GM12865 (cell line): ENCODE measurements around the gene VPS13C.

Experiments
- DNase-seq: peaks from one replicate; pipeline ENCODE4 v3.0.0; 2010; ENCODE audit warnings: low read depth
- H3K4me3 ChIP-seq: 2 replicates; pipeline ENCODE4 v1.5.1; 2011; ENCODE audit warnings: mild to moderate bottlenecking, low read depth, low read length, control low read depth
- CTCF ChIP-seq: IDR thresholded peaks from 2 replicates; pipeline ENCODE4 v1.5.1; 2011; ENCODE audit warnings: low read length, control low read depth, low read depth, inconsistent platforms; ENCODE audit not compliant: insufficient read depth; ENCODE audit errors: missing control alignments

The VPS13C gene

GRCh38 chr15:61820212-61820611 lies 240.0 kb downstream of the VPS13C start:
- no peak for TF ChIP-seq CTCF
- DNase-seq: no peak
- no peak overlapping the region for H3K4me3 ChIP-seq

GRCh38 chr15:61819386-61819785 lies 240.9 kb downstream of the VPS13C start:
- no peak for TF ChIP-seq CTCF
- no peak for DNase-seq
- H3K4me3 ChIP-seq: no peak overlapping the region

- DNase-seq: no peak
- TF ChIP-seq CTCF: no peak
- no peak overlapping the region for H3K4me3 ChIP-seq
These were observed 241.4 kb downstream of the VPS13C start for GRCh38 chr15:61818801-61819200.

GRCh38 chr15:61816856-61817255 lies 243.4 kb downstream of the VPS13C start:
- no peak overlapping the region for H3K4me3 ChIP-seq
- DNase-seq: no peak
- no peak for TF ChIP-seq CTCF

- no peak overlapping the region for H3K4me3 ChIP-seq
- no peak for DNase-seq
- no peak for TF ChIP-seq CTCF
These were observed 244.7 kb downstream of the VPS13C start for GRCh38 chr15:61815356-61816083.

- DNase-seq: no peak
- no peak overlapping the region for H3K4me3 ChIP-seq
- TF ChIP-seq CTCF: no peak
These were observed 247.8 kb downstream of the VPS13C start for GRCh38 chr15:61812476-61812875.

GRCh38 chr15:61811952-61812351 lies 248.3 kb downstream of the VPS13C start:
- DNase-seq: no peak

More at GRCh38 chr15:61811952-61812351, 248.3 kb downstream of the VPS13C start:
- no peak overlapping the region for H3K4me3 ChIP-seq
- TF ChIP-seq CTCF: no peak
